ENCODE results near the gene OR4D1. TPM values are rescaled to one million over a fixed set of nuclear protein-coding genes. Genes with fewer than 3 reads are reported as not detected.

The OR4D1 gene
- total RNA-seq, 2 experiments from 2014 or later: 0.49 to 0.70 TPM

DNA sequence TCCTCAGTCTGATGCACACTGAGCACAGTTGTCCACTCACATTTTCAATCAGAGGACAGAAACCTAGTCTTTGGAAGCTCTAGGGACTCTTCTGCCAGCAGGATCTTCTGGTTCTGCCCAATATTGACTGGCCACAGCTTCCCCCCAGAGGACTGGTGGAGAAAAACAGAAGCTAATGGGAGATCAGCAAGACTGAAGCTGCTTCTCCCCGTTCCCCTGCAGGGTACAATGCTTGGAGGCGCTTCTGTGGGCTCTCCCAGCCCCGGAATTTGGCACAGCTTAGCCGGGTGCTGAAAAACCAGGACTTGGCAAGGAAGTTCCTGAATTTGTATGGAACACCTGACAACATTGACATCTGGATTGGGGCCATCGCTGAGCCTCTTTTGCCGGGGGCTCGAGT lies 54.7 kb downstream of the OR4D1 start:
- peaks cover 4% of the 10 kb centered on the region for H3K4me1 Mint-ChIP-seq (ENCODE audit: low read depth)
- intact Hi-C loops (cut with DNase I, micrococcal nuclease): loop anchor here in 1 of 2 experiments (5.0 kb wide), 1 partner anchor 244 kb away; no protein-coding TSS in a partner anchor
- no peak for DNase-seq
- peaks cover 5% of the 10 kb centered on the region for H3K4me1 ChIP-seq (ENCODE audit: insufficient read depth, low read length)
- no peak overlapping the region for H3K27ac Mint-ChIP-seq
- ChIA-PET POLR2A (no interaction called here), CTCF (no interaction called here)
- no peak overlapping the region for H3K27ac ChIP-seq (ENCODE audit: low read depth in 1 of 2, low read length in 2 of 2)
- no peaks in the 10 kb centered on the region for H3K27me3 ChIP-seq (ENCODE audit: control insufficient read depth in 1 of 2, insufficient read depth in 2 of 2, low read length in 2 of 2)
- no peak for ATAC-seq (ENCODE audit: poor library complexity)
- no peaks in the 10 kb centered on the region for H3K9me3 Mint-ChIP-seq
- H3K27me3 Mint-ChIP-seq: peaks cover 11% of the 10 kb centered on the region
- no peaks in the 10 kb centered on the region for H3K9me3 ChIP-seq (ENCODE audit: control insufficient read depth in 1 of 2, insufficient read depth in 1 of 2, low read length in 2 of 2)
- TF ChIP-seq, protein P1, sequence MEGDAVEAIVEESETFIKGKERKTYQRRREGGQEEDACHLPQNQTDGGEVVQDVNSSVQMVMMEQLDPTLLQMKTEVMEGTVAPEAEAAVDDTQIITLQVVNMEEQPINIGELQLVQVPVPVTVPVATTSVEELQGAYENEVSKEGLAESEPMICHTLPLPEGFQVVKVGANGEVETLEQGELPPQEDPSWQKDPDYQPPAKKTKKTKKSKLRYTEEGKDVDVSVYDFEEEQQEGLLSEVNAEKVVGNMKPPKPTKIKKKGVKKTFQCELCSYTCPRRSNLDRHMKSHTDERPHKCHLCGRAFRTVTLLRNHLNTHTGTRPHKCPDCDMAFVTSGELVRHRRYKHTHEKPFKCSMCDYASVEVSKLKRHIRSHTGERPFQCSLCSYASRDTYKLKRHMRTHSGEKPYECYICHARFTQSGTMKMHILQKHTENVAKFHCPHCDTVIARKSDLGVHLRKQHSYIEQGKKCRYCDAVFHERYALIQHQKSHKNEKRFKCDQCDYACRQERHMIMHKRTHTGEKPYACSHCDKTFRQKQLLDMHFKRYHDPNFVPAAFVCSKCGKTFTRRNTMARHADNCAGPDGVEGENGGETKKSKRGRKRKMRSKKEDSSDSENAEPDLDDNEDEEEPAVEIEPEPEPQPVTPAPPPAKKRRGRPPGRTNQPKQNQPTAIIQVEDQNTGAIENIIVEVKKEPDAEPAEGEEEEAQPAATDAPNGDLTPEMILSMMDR (IDR thresholded peaks at IDR 0.05): no peak
- H3K4me3 Mint-ChIP-seq: no peak overlapping the region
- no peak overlapping the region for H3K4me3 ChIP-seq (ENCODE audit: low read length)
- peaks cover 9% of the 10 kb centered on the region for H3K36me3 ChIP-seq (ENCODE audit: insufficient read depth, low read length)
- peaks cover 17% of the 10 kb centered on the region for H3K36me3 Mint-ChIP-seq (ENCODE audit: low read depth)

DNA sequence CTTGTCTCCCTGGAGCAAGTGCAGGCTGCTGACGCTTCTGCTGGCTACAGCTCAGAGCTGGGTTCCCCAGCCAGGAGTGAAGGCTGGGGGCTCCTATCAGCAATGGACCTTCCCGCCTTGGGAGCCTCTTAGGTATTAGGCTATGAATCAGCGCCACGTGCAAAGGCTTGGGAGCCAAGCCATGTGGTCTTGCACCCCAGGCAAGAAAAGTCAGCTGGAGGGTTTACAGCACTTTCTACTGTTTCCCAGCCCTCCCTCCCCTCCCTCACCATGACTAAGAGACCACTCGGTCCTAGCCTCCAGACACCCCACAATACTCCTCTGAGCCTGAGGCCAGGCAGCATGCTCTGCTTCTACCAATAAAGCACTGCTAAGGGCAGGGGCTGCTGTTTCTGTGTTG lies 56.6 kb downstream of the OR4D1 start:
- CTCF ChIA-PET: no interaction called here
- peaks cover 5% of the 10 kb centered on the region for H3K4me1 ChIP-seq (ENCODE audit: insufficient read depth, low read length)
- Mint-ChIP-seq H3K27ac (no peak overlapping the region), H3K27me3 (peaks cover 4% of the 10 kb centered on the region), H3K4me1 (ENCODE audit: low read depth) (peaks cover 4% of the 10 kb centered on the region), H3K36me3 (ENCODE audit: low read depth) (peaks cover 32% of the 10 kb centered on the region), H3K9me3 (no peaks in the 10 kb centered on the region), H3K4me3 (no peak overlapping the region)
- DNase-seq (no peak), ATAC-seq (ENCODE audit: poor library complexity) (no peak)
- POLR2A ChIA-PET: no interaction called here
- no peaks in the 10 kb centered on the region for H3K27me3 ChIP-seq (ENCODE audit: control insufficient read depth in 1 of 2, insufficient read depth in 2 of 2, low read length in 2 of 2)
- no peak overlapping the region for H3K4me3 ChIP-seq (ENCODE audit: low read length)
- intact Hi-C loops (cut with DNase I, micrococcal nuclease): loop anchor here in 1 of 2 experiments (5.0 kb wide), 1 partner anchor 243 kb away; no protein-coding TSS in a partner anchor
- no peak overlapping the region for H3K27ac ChIP-seq (ENCODE audit: low read depth in 1 of 2, low read length in 2 of 2)
- no peaks in the 10 kb centered on the region for H3K9me3 ChIP-seq (ENCODE audit: control insufficient read depth in 1 of 2, insufficient read depth in 1 of 2, low read length in 2 of 2)
- TF ChIP-seq, protein P1 (IDR thresholded peaks at IDR 0.05): no peak
- peaks cover 11% of the 10 kb centered on the region for H3K36me3 ChIP-seq (ENCODE audit: insufficient read depth, low read length)

DNA sequence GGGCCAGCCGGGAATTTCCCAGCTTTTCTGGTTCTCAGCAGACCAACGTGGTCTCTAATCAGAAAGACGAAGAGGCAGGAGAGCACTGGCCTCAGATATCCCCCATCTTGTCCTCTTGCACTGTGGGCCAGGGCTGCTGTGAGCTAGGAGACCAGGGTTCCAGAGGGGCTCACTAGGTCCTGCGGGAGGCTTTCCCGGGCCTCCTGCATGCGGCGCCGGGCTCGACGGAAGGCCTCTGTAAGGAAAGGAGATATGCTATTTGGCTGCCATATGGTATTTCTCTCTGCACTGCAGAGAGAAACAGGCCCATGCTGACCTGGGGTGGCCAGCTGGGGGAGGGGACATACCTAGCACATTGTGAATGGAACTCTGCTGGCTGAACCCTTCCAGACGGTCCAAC lies 57.8 kb downstream of the OR4D1 start:
- TF ChIP-seq, protein P1 (IDR thresholded peaks at IDR 0.05): no peak
- ATAC-seq (ENCODE audit: poor library complexity): no peak
- ChIA-PET POLR2A (no interaction called here), CTCF (no interaction called here)
- Mint-ChIP-seq H3K4me3 (no peak overlapping the region), H3K27ac (no peak overlapping the region), H3K4me1 (ENCODE audit: low read depth) (no peaks in the 10 kb centered on the region), H3K9me3 (no peaks in the 10 kb centered on the region), H3K36me3 (ENCODE audit: low read depth) (peaks cover 43% of the 10 kb centered on the region), H3K27me3 (no peaks in the 10 kb centered on the region)
- no peak for DNase-seq
- Histone ChIP-seq H3K27me3 (ENCODE audit: control insufficient read depth in 1 of 2, insufficient read depth in 2 of 2, low read length in 2 of 2) (no peaks in the 10 kb centered on the region), H3K27ac (ENCODE audit: low read depth in 1 of 2, low read length in 2 of 2) (no peak overlapping the region), H3K9me3 (ENCODE audit: control insufficient read depth in 1 of 2, insufficient read depth in 1 of 2, low read length in 2 of 2) (no peaks in the 10 kb centered on the region), H3K36me3 (ENCODE audit: insufficient read depth, low read length) (peaks cover 21% of the 10 kb centered on the region), H3K4me1 (ENCODE audit: insufficient read depth, low read length) (no peaks in the 10 kb centered on the region), H3K4me3 (ENCODE audit: low read length) (no peak overlapping the region)
- intact Hi-C loops (cut with DNase I, micrococcal nuclease): no loop called here

Measured in CD4-positive, alpha-beta T cell (primary cell).